Posterior cingulate gyrus (tissue), 11 donors: ENCODE measurements around the gene RASSF9.

ENCODE experiments used
- DNase-seq, 10 donors: peaks; one replicate each; pipeline versions ENCODE4 v3.0.0 to v3.0.0-alpha.2; 2020 to 2021; ENCODE audit warnings: mixed read lengths in 3 of 10
- intact Hi-C: fragments of 100-400 bp; cut with DNase I; formaldehyde crosslinking; loops from one replicate; pipeline ENCODE4 v1.15.1; 2023

RASSF9 gene

DNA sequence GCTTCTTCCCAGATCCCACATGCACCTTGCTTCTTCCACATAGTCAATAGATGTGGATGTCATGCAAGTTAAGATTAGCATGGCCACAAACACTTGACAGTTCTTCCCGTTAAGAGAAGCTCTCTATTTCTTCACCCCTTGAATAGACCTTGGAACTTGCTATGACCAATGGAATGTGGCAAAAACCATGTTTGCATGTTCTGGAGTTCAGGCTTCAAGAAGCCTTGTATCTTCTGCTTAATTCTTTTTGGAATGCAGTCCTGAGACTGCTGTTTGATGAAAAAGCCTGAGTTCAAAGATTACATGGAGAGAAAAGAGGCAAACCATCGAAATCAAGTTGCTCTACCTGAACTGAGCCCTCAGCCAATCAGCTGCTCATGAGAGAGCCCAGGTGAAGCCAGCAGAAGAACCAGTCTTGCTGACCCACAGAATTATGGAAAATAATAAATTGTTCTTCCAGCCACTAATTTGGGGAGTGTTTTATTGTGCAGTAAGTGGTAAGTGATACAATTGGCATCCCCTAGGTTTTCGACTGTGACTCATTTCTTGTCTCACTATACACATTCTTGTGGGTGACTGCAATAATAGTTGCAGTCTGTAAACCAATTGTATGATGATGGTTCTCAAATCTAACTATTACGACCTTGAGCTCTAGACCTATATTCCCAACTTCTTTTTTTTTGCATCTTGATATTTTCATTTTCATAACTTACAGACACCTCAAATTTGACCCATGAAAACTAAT lies 12.6 kb downstream of the RASSF9 start:
- DNase-seq, result no peak

DNA sequence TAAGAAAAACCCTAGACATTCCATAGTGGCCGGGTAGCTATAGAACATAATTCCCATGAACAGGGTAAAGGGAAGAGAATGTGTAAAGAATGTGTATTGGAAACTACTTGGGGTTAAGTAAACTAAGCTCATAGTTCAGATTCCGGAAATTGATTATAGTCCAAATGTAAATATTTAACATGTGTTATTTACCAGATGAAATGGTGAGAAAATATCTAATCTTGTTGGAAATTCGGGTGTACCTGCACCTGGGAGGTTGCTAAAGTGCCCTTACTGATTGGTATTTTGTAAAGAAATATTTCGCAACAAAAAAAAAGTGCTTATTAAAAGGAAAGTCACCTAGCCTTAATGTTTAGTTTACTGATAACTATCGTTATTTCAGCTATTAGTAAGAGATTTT lies 14.4 kb downstream of the RASSF9 start:
- no peak for DNase-seq
- intact Hi-C loops, result no loop called here

More for the DNA sequence above, 12.6 kb downstream of the RASSF9 start:
- intact Hi-C loops, result no loop called here

- DNase-seq, result no peak
- intact Hi-C loops, result no loop called here
Observed at GRCh38 chr12:85821206-85821605, 15.0 kb downstream of the RASSF9 start.

DNA sequence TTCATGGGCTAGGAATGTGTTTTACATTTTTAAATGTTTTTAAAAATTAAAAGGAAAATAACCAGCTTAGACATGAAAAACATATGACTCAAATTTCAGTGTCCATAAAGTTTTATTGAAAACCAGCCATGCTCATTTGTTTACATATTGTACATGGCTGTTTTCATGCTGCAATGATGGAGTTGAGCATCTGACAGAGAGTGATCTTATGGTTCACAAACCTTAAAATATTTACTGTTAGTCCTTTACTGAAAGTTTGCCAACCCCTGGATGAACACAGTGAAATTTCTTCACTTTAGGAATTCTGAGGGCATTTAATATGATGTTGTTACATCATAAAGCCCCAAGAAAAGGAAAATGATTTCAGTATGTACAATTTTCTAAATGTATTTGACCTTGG lies 16.1 kb downstream of the RASSF9 start:
- no peak for DNase-seq
- intact Hi-C loops, result no loop called here

DNA sequence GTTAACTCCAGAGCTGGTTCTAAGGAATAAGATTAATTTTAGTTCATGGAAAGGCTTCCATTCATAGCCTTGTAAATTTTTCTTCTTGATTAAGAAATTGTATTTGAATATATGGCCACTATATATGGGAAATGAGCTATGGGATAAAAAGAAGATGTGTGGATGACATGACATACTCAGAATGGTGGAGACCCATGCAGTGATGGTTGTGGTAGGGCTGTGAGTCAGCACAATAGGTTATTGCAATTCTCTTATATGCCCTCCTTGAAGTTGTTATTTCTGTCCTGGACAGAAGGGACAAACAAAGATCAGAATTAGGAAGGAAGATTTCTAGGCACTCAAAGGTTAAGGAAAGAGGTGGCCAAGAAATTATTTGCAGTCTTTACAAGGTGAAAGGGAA lies 21.5 kb downstream of the RASSF9 start:
- no peak for DNase-seq
- intact Hi-C loops, result no loop called here

- no peak for DNase-seq
- intact Hi-C loops, result no loop called here
Observed at GRCh38 chr12:85814071-85814470, 22.1 kb downstream of the RASSF9 start.

DNA sequence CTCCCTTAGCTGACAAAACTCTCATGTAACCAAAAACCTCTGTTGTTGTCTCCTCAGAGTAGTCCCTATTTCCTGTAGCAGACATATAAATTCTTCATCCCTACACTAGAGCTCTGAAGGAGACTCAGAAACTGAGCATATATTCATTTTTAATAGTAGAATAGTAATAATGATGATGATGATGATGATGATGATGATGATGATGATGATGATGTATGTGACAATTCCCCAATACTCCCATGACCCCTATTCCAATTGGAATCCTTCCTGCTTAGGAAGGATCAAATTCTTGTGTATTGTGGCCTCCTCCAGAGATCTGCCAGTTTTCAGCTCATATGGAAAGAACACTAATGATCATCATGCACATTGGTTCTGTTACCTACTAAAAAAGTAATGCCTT lies 26.7 kb downstream of the RASSF9 start:
- intact Hi-C loops, result no loop called here
- DNase-seq, result no peak

DNA sequence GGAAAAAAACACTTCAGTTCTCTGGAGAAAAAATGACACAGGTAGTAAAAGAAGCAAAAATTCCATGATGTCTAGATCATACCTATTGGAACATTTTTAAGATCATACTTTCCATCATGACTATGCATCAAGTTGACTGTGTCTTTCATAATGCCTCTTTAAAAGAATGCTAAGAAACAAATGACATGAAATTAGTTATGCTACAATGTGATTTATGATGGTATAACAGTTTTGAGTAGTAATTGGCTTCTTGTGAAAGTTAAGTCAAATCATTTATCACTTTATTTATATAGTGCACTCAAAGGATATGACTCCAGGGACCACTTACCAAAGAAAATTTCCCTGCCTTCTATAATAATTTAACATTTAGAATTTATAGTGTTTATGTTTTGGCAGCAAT lies 28.5 kb downstream of the RASSF9 start:
- intact Hi-C loops, result no loop called here
- DNase-seq, result no peak

GRCh38 chr12:85805654-85806053 lies 30.6 kb downstream of the RASSF9 start:
- intact Hi-C loops, result no loop called here
- DNase-seq, result no peak

- no peak for DNase-seq
- intact Hi-C loops, result no loop called here
Observed at GRCh38 chr12:85804663-85805062, 31.5 kb downstream of the RASSF9 start.

DNA sequence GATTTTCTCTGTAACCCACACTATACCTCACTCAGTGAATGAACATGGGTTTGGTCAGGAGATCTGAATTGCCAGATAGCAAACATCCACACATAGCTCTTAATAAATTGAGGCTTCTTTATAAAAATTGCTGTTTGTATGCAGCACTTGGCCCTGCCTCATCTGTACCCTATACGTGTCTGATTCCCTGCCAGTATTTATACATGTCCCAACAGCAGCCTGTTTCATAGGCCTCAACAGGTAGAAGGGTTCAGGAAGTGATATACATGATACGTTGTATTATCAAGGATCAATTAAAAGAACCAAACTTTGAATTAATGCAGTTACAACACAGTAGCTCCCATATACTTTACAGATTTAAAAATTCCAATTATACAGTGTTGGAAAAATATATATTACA lies 32.3 kb downstream of the RASSF9 start:
- no peak for DNase-seq
- intact Hi-C loops, result no loop called here

GRCh38 chr12:85803231-85803630 lies 33.0 kb downstream of the RASSF9 start:
- intact Hi-C loops, result no loop called here
- no peak for DNase-seq

- intact Hi-C loops, result no loop called here
- DNase-seq, result no peak
Observed at GRCh38 chr12:85798122-85798521, 38.1 kb downstream of the RASSF9 start.

DNA sequence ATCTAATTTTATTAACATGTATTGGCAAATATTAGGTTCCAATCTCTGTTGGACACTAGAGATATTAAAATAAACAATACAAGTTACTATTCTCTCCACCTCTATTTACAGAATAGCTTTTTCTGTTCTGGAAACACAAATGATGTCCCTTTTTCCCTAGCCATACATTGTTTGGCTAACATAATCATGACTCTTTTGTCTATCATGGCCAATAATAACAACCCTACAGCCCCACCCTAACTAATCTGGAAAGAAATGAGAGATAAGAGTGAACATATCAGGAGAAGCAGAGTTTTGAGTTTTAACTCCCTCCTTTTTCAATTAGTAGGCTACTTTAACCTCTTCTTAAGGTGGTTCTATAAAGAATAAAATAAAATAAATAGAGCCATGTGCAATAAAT lies 40.2 kb downstream of the RASSF9 start:
- intact Hi-C loops, result no loop called here
- DNase-seq, result no peak

- no peak for DNase-seq
- intact Hi-C loops, result no loop called here
Observed at GRCh38 chr12:85794531-85794930, 41.7 kb downstream of the RASSF9 start.

DNA sequence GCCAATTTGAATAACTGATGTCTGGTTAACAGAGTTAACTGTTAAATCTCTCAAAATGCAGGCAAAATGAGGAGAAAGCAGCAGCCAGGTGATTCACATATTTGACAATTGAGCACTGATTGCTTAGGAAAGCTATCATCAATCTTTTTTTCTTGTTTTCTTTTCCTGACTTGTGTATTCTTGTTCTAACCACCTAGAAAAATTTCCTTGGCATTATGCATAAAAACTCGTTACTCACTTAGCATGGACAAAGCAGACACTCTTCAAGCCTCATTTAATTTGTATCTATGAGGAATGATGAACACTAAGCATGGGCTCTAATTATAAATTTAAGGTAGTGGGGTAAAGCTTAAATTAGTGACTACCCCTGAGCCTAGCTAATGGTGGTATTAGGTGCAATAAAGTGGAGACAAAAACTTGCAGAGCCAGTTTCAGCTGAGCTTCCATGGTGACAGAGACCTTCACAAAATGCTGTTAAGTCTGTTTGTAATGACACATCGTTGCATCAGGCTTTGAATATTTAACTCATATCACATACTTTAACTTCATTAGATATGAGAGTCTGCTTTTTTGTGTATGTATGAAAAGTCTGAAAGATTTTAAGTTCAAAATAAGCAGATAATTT lies 52.0 kb downstream of the RASSF9 start:
- intact Hi-C loops, result no loop called here

DNA sequence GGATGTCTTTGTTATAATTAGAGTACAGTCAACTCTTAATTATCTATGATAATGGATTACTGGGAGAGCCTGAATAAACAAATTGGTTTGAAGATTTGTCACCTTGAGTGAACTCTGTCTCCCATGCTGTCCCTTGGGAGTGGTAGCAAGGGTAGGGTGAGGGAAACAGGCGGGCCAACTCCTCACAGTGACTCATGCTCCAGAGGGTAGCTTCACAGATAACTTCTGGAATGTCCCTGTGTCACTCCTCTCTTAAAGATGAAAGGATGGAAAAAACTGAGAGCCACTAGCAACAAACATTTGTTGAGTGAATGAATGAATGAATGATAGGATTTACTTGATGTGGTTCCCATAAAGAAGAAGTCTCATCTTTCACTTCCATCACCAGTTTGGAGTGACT lies 53.5 kb downstream of the RASSF9 start:
- DNase-seq, result no peak
- intact Hi-C loops, result no loop called here

More for the DNA sequence above, 52.0 kb downstream of the RASSF9 start:
- DNase-seq, result no peak

GRCh38 chr12:85781766-85782165 lies 54.4 kb downstream of the RASSF9 start:
- intact Hi-C loops, result no loop called here
- DNase-seq, result no peak

- no peak for DNase-seq
- intact Hi-C loops, result no loop called here
Observed at GRCh38 chr12:85779768-85780167, 56.4 kb downstream of the RASSF9 start.

DNA sequence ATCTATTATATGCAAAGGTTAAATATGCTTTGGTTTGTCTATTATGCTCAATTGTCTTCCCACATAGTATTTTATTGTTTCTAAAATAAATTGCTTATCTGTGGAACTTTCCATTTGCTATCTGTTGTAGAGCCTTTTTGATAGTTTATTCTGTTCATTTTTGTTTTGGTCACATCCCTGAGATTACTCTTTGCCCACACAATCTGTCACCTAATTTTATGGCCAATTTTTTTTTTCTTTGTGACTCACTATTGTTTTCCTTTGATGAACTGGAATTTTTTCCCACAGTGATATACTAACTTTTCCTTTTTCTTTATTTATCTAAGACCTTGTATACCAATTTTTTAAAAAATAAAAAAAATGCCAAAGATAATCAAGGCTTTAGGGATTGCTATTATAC lies 61.1 kb downstream of the RASSF9 start:
- no peak for DNase-seq
- intact Hi-C loops, result no loop called here

- intact Hi-C loops, result no loop called here
- no peak for DNase-seq
Observed at GRCh38 chr12:85765453-85765869, 70.7 kb downstream of the RASSF9 start.

DNA sequence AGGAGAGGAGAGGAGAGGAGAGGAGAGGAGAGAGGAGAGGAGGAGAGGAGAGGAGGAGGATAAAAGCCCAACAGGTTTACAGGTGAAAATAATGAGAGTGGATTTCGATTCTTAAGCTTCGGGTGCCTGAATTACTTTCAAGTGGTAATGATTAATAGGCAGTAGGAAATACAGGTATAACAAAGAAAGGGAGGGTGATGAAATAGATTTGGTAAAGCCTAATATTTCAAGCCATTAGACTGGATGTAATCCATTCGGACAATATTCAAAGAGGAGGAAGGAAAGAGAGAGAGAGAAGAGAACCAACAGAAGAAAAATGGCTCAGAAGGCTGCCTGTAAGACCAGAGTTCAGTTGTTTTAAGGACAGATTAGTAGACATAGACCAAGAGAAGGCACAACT lies 76.6 kb downstream of the RASSF9 start:
- intact Hi-C loops, result no loop called here
- no peak for DNase-seq
